Upper lobe of right lung (tissue), 1 donor: ENCODE results near the gene ZNF415. TPM values are rescaled to one million over a fixed set of nuclear protein-coding genes. Genes with fewer than 3 reads are reported as not detected.
A peak's percentile ranks its signal among the peaks of the same experiment; 100 is the strongest.

Experiments
- ATAC-seq: fragments of 200-7000 bp; cut with Tn5 transposase; one replicate; pipeline ENCODE4 v1.9.1; 2020; ENCODE audit warnings: mild to moderate bottlenecking, moderate library complexity
- DNase-seq: peaks from one replicate; pipeline ENCODE4 v3.0.0-alpha.2; 2020
- H3K27ac ChIP-seq: fragments of 200-600 bp; one replicate; pipeline ENCODE4 v1.8.0; 2022
- H3K27me3 ChIP-seq: fragments of 200-600 bp; one replicate; pipeline ENCODE4 v1.8.0; 2022; ENCODE audit warnings: mild to moderate bottlenecking
- H3K36me3 ChIP-seq: fragments of 200-600 bp; one replicate; pipeline ENCODE4 v1.8.0; 2022
- H3K4me1 ChIP-seq: fragments of 200-600 bp; one replicate; pipeline ENCODE4 v1.8.0; 2022
- H3K4me3 ChIP-seq: fragments of 200-600 bp; one replicate; pipeline ENCODE4 v1.8.0; 2022; ENCODE audit warnings: mild to moderate bottlenecking
- H3K9me3 ChIP-seq: fragments of 200-600 bp; one replicate; pipeline ENCODE4 v1.8.0; 2022
- intact Hi-C: fragments of 100-400 bp; cut with DNase I; formaldehyde crosslinking; loops from one replicate; pipeline ENCODE4 v1.11.0; 2022
- total RNA-seq: library from RNA; stranded (reverse); fragmentation: NEBNext Ultra II Directional; extraction: Animal tissue kit (Norgen Biotek cat#: 25700); gene quantifications from one replicate; pipeline ENCODE4 v1.2.1, GENCODE V29; 2021
- TF ChIP-seq, protein P1 (sequence below): fragments of 200-600 bp; IDR thresholded peaks from one replicate; pipeline ENCODE4 v1.8.0; 2022; ENCODE audit warnings: antibody characterized with exemption
- donor health status: DM: no; HTN: yes; CAD: no; lungs with severe emphysema.

The ZNF415 gene
- total RNA-seq, 1 donor from 2014 or later: 7.0 TPM

GRCh38 chr19:53091413-53092254, 41.1 kb downstream of the ZNF415 start:
- no peak overlapping the region for H3K4me3 ChIP-seq
- intact Hi-C loops: no loop called here
- no peaks in the 10 kb centered on the region for H3K4me1 ChIP-seq
- no peak overlapping the region for H3K27ac ChIP-seq
- ATAC-seq (no peak), DNase-seq (no peak)
- H3K36me3 ChIP-seq: peaks cover 41% of the 10 kb centered on the region
- H3K27me3 ChIP-seq: no peaks in the 10 kb centered on the region
- H3K9me3 ChIP-seq: no peaks in the 10 kb centered on the region
- TF ChIP-seq, protein P1, sequence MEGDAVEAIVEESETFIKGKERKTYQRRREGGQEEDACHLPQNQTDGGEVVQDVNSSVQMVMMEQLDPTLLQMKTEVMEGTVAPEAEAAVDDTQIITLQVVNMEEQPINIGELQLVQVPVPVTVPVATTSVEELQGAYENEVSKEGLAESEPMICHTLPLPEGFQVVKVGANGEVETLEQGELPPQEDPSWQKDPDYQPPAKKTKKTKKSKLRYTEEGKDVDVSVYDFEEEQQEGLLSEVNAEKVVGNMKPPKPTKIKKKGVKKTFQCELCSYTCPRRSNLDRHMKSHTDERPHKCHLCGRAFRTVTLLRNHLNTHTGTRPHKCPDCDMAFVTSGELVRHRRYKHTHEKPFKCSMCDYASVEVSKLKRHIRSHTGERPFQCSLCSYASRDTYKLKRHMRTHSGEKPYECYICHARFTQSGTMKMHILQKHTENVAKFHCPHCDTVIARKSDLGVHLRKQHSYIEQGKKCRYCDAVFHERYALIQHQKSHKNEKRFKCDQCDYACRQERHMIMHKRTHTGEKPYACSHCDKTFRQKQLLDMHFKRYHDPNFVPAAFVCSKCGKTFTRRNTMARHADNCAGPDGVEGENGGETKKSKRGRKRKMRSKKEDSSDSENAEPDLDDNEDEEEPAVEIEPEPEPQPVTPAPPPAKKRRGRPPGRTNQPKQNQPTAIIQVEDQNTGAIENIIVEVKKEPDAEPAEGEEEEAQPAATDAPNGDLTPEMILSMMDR: no peak

- Histone ChIP-seq H3K4me3 (no peak overlapping the region), H3K9me3 (no peaks in the 10 kb centered on the region), H3K27me3 (no peaks in the 10 kb centered on the region), H3K4me1 (no peaks in the 10 kb centered on the region), H3K36me3 (peaks cover 76% of the 10 kb centered on the region), H3K27ac (peak overlapping the region; percentile 58)
- DNase-seq: no peak
- TF ChIP-seq, protein P1: no peak
- intact Hi-C loops: no loop called here
- no peak for ATAC-seq
Observed at GRCh38 chr19:53088091-53088490, 44.6 kb downstream of the ZNF415 start.

DNA sequence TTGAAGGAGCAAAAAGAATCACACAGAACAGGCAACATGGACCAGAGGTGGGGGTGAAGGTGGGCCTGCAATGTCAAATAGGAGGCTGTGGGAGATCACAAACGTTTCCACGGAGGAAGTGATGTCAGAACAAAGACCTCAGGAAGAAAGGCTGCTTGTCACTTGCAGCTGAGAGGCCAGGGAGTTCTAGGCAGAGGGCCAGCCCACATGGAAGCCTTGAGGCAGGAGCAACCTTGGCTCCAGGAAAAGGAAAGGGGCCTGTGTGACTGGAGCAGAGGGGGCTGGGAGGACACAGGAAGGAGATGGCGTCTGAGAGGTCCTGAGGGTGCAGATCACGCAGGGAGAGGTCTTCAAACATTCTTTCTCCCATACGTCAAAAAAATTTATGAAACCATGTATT, 45.8 kb downstream of the ZNF415 start:
- no peaks in the 10 kb centered on the region for H3K27me3 ChIP-seq
- TF ChIP-seq, protein P1: no peak
- intact Hi-C loops: no loop called here
- ATAC-seq: peak; percentile 57
- peaks cover 2% of the 10 kb centered on the region for H3K9me3 ChIP-seq
- H3K36me3 ChIP-seq: peaks cover 87% of the 10 kb centered on the region
- H3K4me1 ChIP-seq: no peaks in the 10 kb centered on the region
- peak overlapping the region; percentile 58 for H3K27ac ChIP-seq
- no peak overlapping the region for H3K4me3 ChIP-seq
- DNase-seq: no peak

DNA sequence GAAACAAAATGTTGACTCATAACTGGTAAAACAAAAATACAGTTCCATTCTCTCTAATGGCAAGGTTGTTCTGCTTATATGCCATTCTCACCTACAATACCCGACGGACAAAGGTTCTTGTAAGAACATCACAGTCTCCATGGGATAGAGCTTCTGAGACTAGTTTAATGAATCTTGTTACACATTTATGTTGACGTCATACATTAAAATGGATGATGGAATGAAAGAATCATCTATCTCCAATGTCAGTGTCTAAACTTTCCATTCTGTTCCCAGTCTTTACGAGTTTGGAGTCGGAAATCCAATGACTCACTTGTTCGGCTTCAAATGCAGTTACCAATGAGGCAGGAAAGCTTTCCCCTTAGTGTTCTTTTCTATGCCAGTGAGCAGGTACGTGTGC, 47.2 kb downstream of the ZNF415 start:
- H3K27ac ChIP-seq: no peak overlapping the region
- no peaks in the 10 kb centered on the region for H3K27me3 ChIP-seq
- TF ChIP-seq, protein P1: no peak
- H3K9me3 ChIP-seq: peaks cover 11% of the 10 kb centered on the region
- no peak for ATAC-seq
- H3K4me1 ChIP-seq: no peaks in the 10 kb centered on the region
- DNase-seq: no peak
- peaks cover 77% of the 10 kb centered on the region for H3K36me3 ChIP-seq
- intact Hi-C loops: no loop called here
- no peak overlapping the region for H3K4me3 ChIP-seq

DNA sequence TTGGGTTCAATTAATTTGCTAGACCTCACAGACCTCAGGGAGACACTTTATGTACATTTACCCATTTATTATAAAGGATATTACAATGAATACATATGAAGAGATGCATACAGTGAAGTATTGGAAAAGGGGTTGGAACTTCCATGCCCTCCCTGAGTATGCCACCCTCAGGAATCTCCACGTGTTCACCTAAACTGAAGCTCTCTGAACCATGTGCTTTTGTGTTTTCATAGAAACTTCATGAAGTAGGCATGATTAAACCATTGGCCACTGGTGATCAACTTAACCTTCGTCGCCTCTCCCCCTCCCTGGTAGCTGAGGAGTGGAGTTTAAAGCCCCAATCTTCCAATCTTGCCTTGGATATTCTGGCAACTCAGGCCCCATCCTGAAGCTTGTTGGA, 49.8 kb downstream of the ZNF415 start:
- DNase-seq (no peak), ATAC-seq (no peak)
- TF ChIP-seq, protein P1: no peak
- H3K27me3 ChIP-seq: no peaks in the 10 kb centered on the region
- H3K27ac ChIP-seq: no peak overlapping the region
- H3K9me3 ChIP-seq: peaks cover 11% of the 10 kb centered on the region
- no peak overlapping the region for H3K4me3 ChIP-seq
- H3K4me1 ChIP-seq: no peaks in the 10 kb centered on the region
- intact Hi-C loops: no loop called here
- H3K36me3 ChIP-seq: peaks cover 57% of the 10 kb centered on the region
